ENCODE measurements around the gene SRRM3. TPM values are rescaled to one million over a fixed set of nuclear protein-coding genes. Genes with fewer than 3 reads are reported as not detected.
A peak's percentile ranks its signal among the peaks of the same experiment; 100 is the strongest.

SRRM3 gene
- total and polyA plus RNA-seq, 9 of the 15 experiments (the other 6 are each of a cell fraction or from before 2014, with no cell fraction given) = 0.04 to 0.91 (median 0.46) TPM; not detected in 2

- Histone ChIP-seq H3K9ac (ENCODE audit: insufficient read depth in 1 of 2, low read depth in 2 of 2, low read length in 2 of 2) (peak overlapping the region in 1 of 2 experiments; percentile 45; a peak in 1 of 4 replicates), H3K4me1 (replicated peaks in 1 of 2; ENCODE audit: control insufficient read depth in 2 of 2, insufficient read depth in 2 of 2, low read length in 2 of 2) (peaks cover 16 to 25% of the 10 kb centered on the region in 2 experiments; a peak in 4 of 5 replicates), H3K36me3 (ENCODE audit: control insufficient read depth, insufficient read depth, low read length) (peaks cover 89% of the 10 kb centered on the region), H3K4me2 (ENCODE audit: insufficient read depth, low read length) (no peak overlapping the region), H3K4me3 (no peak overlapping the region), H3K9me1 (ENCODE audit: control insufficient read depth, insufficient read depth, low read length) (peaks cover 2% of the 10 kb centered on the region), H3K79me2 (ENCODE audit: control insufficient read depth, insufficient read depth, low read length) (peaks cover 98% of the 10 kb centered on the region), H3K27me3 (ENCODE audit: control insufficient read depth in 2 of 2, insufficient read depth in 2 of 2, low read length in 2 of 2) (no peaks in the 10 kb centered on the region), H3K9me3 (replicated peaks; ENCODE audit: control insufficient read depth, insufficient read depth, low read depth, low read length) (no peaks in the 10 kb centered on the region), H3K27ac (ENCODE audit: extremely low read depth, low read depth, low read length) (no peak overlapping the region), H4K20me1 (replicated peaks; ENCODE audit: control insufficient read depth, insufficient read depth, low read length) (peaks cover 50% of the 10 kb centered on the region), H2AFZ (ENCODE audit: low read depth, low read length) (no peak overlapping the region)
- intact Hi-C loops (cut with micrococcal nuclease) = no loop called here
- BruUV-seq (replicated peaks) = no TSS peak
- TF ChIP-seq, protein P1, sequence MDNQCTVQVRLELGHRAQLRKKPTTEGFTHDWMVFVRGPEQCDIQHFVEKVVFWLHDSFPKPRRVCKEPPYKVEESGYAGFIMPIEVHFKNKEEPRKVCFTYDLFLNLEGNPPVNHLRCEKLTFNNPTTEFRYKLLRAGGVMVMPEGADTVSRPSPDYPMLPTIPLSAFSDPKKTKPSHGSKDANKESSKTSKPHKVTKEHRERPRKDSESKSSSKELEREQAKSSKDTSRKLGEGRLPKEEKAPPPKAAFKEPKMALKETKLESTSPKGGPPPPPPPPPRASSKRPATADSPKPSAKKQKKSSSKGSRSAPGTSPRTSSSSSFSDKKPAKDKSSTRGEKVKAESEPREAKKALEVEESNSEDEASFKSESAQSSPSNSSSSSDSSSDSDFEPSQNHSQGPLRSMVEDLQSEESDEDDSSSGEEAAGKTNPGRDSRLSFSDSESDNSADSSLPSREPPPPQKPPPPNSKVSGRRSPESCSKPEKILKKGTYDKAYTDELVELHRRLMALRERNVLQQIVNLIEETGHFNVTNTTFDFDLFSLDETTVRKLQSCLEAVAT (IDR thresholded peaks at IDR 0.05) = peak in 1 of 2 experiments; percentile 44; a peak in 1 of 4 replicates
- no peak for TF ChIP-seq ZNF639 (CRISPR knock-in tag; conservative IDR thresholded peaks at IDR 0.05 in 1 of 2, IDR thresholded peaks at IDR 0.05 in 1 of 2)
- TF ChIP-seq TEAD1 (CRISPR knock-in tag; IDR thresholded peaks at IDR 0.05) = 0 out of 4 replicates have a peak, but pooled peaks of 1 of the 2 experiments have one; percentile 24
- ChIA-PET CTCF (ENCODE audit: low intra/inter-chr PET ratio) (interaction anchor here (0.6 kb wide), 1 partner anchor 18 kb away, joined by 3 read pairs; no protein-coding TSS in a partner anchor), POLR2A (interaction anchor here (0.6 to 3.6 kb wide), 4 partner anchors 10 to 25 kb away, joined by 3 to 15 read pairs (median 4); partner anchors contain the start of gene YWHAG)
- WGBS (ENCODE audit: insufficient coverage, low coverage, missing lambda C conversion rate) = 88% methylated on average over 14 of the region's 14 CpGs
- in situ Hi-C loops (cut with MboI) = no loop called here
- FAIRE-seq (no peak), DNase-seq (ENCODE audit: extremely low read depth in 1 of 4, low spot score in 3 of 4) (no peak), ATAC-seq (no peak)
Measured at GRCh38 chr7:76333511-76334101, 131.9 kb downstream of the SRRM3 start.

Measured in K562 (cell line).